Right atrium auricular region (tissue), 2 donors: ENCODE data around the gene GEMIN4. TPM values are rescaled to one million over a fixed set of nuclear protein-coding genes. Genes with fewer than 3 reads are reported as not detected.
A peak's percentile ranks its signal among the peaks of the same experiment; 100 is the strongest.
"Not testable (repeated sequence)": the region's sequence is repeated elsewhere in the genome, so short reads cannot be mapped to it uniquely, and the experiment has no call there.

Experiments used
- DNase-seq: peaks from one replicate; pipeline ENCODE4 v3.0.0-alpha.2; 2019; ENCODE audit warnings: low spot score
- H3K27ac ChIP-seq, 2 donors: fragments of 200-600 bp; sonication (generic); 1 replicate in 1 of 2; 2 replicates in 1 of 2; pipeline ENCODE4 v1.5.1; 2016 to 2019
- H3K27me3 ChIP-seq, 2 donors: fragments of 200-600 bp; sonication (generic); one replicate each; pipeline versions ENCODE4 v1.5.1 to v1.6.0; 2017 to 2019
- H3K36me3 ChIP-seq: fragments of 200-600 bp; sonication (generic); one replicate; pipeline ENCODE4 v1.5.1; 2016
- H3K4me1 ChIP-seq, 2 donors: fragments of 200-600 bp; sonication (generic); one replicate each; pipeline versions ENCODE4 v1.5.1 to v1.6.0; 2017 to 2019
- H3K4me3 ChIP-seq, 2 donors: fragments of 200-600 bp; sonication (generic); 1 replicate in 1 of 2; 2 replicates in 1 of 2; pipeline ENCODE4 v1.5.1; 2017 to 2019; ENCODE audit warnings: mild to moderate bottlenecking in 1 of 2, moderate library complexity in 1 of 2
- H3K9me3 ChIP-seq, 2 donors: fragments of 200-600 bp; sonication (generic); one replicate each; pipeline ENCODE4 v1.5.1; 2019
- CTCF ChIP-seq, 2 donors: fragments of 200-600 bp; sonication (generic); IDR thresholded peaks; one replicate each; pipeline ENCODE4 v1.5.1; 2019; ENCODE audit warnings: antibody characterized with exemption in 2 of 2
- total RNA-seq, 2 donors: library from RNA; depleted of rRNA; stranded (reverse); fragments of >200 nt; gene quantifications; one replicate each; pipeline ENCODE4 v1.1.0, GENCODE V29; 2016

The GEMIN4 gene
- total RNA-seq, 2 donors from 2014 or later: 8.2 to 19.7 TPM

- TF ChIP-seq CTCF (IDR thresholded peaks at IDR 0.05): no peak
- H3K4me3 ChIP-seq: no peak overlapping the region
- no peak overlapping the region for H3K27ac ChIP-seq
- peaks cover 33% of the 10 kb centered on the region for H3K36me3 ChIP-seq
- peaks cover 0 to 18% of the 10 kb centered on the region in 2 donors for H3K4me1 ChIP-seq
- no peak for DNase-seq
- no peaks in the 10 kb centered on the region for H3K9me3 ChIP-seq
- H3K27me3 ChIP-seq: no peaks in the 10 kb centered on the region
Measured at GRCh38 chr17:791829-792228, 39.8 kb upstream of the GEMIN4 start.

DNA sequence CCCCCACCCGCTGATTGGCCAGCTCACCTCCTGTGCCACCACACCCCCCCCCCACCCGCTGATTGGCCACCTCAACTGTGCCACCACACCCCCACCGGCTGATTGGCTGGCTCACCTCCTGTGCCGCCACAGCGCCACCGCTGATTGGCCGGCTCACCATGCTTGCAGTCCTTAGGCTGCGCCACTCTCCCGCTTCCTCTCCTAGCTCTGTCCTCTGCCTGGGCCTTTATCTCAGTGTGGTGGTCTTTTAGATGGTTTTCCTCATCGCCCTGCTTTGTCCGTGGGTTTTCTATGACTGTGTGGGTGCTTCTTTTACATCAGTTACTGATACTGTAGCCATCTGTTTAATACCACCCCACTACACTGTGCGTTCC is 38.8 kb upstream of the GEMIN4 start:
- H3K27ac ChIP-seq, H3K27me3 ChIP-seq, H3K9me3 ChIP-seq, H3K4me3 ChIP-seq, DNase-seq: not testable (repeated sequence)
- peaks cover 0 to 18% of the 10 kb centered on the region in 2 donors for H3K4me1 ChIP-seq
- H3K36me3 ChIP-seq: peaks cover 37% of the 10 kb centered on the region

DNA sequence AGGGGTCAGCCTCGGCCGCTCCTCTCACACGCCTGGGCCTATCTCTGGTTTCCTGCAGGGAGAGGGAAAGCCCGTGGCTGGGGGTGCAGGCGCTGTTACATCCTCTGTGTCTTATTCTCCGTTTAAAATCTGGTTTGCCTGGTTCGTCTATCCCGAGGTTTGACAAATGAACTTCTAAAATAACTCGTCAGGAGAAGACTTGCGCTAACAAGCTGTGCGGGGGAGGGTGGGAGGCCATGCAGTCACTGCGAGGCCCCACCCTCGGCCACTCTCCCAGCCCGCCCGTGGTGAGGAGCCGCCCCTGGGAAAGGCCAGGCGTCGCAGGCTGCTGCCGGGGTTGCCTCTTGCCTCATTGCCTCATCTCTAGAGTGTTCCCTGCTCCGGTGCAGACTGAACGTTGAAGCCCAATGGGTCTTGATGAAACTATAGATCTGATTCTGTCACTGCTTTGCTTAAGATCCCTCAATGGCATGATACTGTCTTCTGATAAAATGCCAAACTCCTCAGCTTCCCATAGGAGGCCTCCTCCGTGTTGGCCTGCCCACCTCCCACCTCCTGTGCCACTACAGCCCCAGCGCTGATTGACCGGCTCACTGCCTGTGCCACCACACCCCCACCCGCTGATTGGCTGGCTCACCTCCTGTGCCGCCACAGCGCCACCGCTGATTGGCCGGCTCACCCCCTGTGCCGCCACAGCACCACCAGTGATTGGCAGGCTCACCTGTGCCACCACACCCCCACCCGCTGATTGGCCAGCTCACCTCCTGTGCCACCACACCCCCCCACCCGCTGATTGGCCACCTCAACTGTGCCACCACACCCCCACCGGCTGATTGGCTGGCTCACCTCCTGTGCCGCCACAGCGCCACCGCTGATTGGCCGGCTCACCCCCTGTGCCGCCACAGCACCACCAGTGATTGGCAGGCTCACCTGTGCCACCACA is 38.1 kb upstream of the GEMIN4 start:
- not testable (repeated sequence) for H3K4me3 ChIP-seq, H3K9me3 ChIP-seq, H3K27me3 ChIP-seq, DNase-seq
- Histone ChIP-seq H3K27ac (peak overlapping the region in 1 of 2 donors; percentile 34), H3K36me3 (peaks cover 37% of the 10 kb centered on the region), H3K4me1 (peaks cover 0 to 15% of the 10 kb centered on the region in 2 donors)

DNA sequence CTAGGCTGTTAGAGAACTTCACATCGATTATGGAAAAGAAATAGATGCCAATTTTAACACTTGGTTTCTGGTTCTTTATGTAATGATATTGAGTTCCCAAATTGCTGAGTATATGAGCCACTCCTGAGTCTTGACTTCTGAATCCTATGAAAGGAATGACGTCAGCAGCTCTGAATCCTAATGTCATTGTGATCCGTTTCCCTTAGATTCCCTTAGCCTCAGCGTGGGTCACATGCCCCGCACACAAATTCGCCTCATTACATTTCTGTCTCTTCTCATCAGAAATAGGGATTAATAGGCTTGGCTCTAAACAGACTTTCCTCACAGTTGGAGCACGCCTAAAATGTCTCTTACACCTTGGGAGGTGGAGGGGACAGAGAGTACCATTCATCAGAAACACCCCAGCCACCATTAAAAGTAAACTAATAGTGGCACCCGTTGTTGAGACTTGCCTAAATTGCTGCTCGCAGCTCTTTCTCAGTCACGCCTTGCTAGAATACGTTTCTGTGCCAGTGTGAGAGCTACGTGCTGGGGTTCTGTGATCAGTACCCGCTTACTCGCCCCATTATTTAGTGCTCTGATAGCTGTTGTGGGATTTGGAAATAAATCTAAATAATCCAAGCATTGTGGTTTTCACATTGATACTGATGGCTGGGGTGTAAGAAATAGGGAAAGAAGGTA is 37.2 kb upstream of the GEMIN4 start:
- H3K4me3 ChIP-seq: no peak overlapping the region
- no peak for DNase-seq
- H3K36me3 ChIP-seq: peaks cover 37% of the 10 kb centered on the region
- peak overlapping the region in 1 of 2 donors; percentile 34 for H3K27ac ChIP-seq
- H3K4me1 ChIP-seq: peaks cover 0 to 8% of the 10 kb centered on the region in 2 donors
- TF ChIP-seq CTCF (IDR thresholded peaks at IDR 0.05): no peak
- H3K27me3 ChIP-seq: no peaks in the 10 kb centered on the region
- H3K9me3 ChIP-seq: no peaks in the 10 kb centered on the region

- TF ChIP-seq CTCF (IDR thresholded peaks at IDR 0.05): no peak
- Histone ChIP-seq H3K27me3 (no peaks in the 10 kb centered on the region), H3K9me3 (no peaks in the 10 kb centered on the region), H3K36me3 (peaks cover 37% of the 10 kb centered on the region), H3K27ac (no peak overlapping the region), H3K4me3 (no peak overlapping the region), H3K4me1 (peaks cover 0 to 14% of the 10 kb centered on the region in 2 donors)
- no peak for DNase-seq
Measured at GRCh38 chr17:788551-788950, 36.5 kb upstream of the GEMIN4 start.

DNA sequence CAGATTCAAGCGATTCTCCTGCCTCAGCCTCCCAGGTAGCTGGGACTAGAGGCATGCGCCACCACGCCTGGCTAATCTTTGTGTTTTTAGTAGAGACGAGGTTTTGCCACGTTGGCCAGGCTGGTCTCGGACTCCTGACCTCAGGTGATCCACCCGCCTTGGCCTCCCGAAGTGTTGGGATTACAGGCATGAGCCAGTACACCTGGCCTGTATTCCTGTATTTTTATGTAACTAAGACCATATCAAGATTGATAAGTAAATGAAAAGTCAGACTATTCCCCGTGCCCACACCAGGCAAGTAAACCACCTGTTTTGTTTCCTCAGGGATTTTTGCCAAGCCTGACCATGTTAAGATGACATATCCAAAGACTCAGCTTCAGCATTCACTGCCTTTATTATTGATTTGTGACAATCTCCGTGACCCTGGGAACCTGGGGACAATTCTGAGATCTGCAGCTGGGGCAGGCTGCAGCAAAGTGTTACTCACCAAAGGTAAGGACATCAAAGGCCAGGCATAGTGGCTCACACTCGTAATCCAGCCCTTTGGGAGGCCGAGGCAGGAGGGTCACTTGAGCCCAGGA is 35.7 kb upstream of the GEMIN4 start:
- Histone ChIP-seq H3K36me3 (peaks cover 36% of the 10 kb centered on the region), H3K9me3 (no peaks in the 10 kb centered on the region), H3K27me3 (no peaks in the 10 kb centered on the region), H3K27ac (no peak overlapping the region), H3K4me1 (peaks cover 0 to 22% of the 10 kb centered on the region in 2 donors), H3K4me3 (no peak overlapping the region)
- no peak for DNase-seq
- no peak for TF ChIP-seq CTCF (IDR thresholded peaks at IDR 0.05)

DNA sequence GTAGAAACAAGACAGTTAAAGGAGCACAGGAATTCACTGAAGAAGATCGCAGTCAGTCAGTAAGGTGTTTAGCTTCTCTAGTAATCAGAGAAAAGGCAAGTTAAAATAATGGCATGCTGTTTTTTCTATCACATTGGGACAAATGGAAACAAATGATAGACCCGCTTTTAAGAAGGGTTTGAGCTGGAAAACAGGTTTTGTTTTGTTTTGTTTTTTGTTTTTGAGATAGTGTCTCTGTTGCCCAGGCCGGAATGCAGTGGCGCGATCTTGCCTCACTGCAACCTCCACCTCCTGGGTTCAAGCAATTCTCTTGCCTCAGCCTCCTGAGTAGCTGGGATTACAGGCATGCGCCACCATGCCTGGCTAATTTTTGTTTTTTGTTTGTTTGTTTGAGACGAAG is 33.8 kb upstream of the GEMIN4 start:
- not testable (repeated sequence) for H3K9me3 ChIP-seq, H3K4me3 ChIP-seq, H3K27ac ChIP-seq, H3K27me3 ChIP-seq, DNase-seq
- peaks cover 24% of the 10 kb centered on the region for H3K36me3 ChIP-seq
- H3K4me1 ChIP-seq: peaks cover 0 to 33% of the 10 kb centered on the region in 2 donors
